K562 (cell line): ENCODE data around the gene TENM3. TPM values are rescaled to one million over a fixed set of nuclear protein-coding genes. Genes with fewer than 3 reads are reported as not detected.

ENCODE experiments used
- ASH1L ChIP-seq: fragments of 450-650 bp; IDR thresholded peaks from 2 replicates; pipeline ENCODE4 v1.6.1; 2018; ENCODE audit warnings: borderline replicate concordance, mild to moderate bottlenecking, low read depth; ENCODE audit not compliant: partially characterized antibody
- ATF3 ChIP-seq, 2 experiments: fragments of 450-650 bp in 1 of 2; sonication (generic) in 1 of 2; formaldehyde crosslinking in 1 of 2; IDR thresholded peaks in 1 of 2; conservative IDR thresholded peaks in 1 of 2; 2 replicates each; pipeline versions ENCODE4 v1.6.1 to v1.8.1; 2016 to 2023; ENCODE audit warnings: mild to moderate bottlenecking in 2 of 2, moderate library complexity in 2 of 2, inconsistent platforms in 1 of 2, missing genetic modification reagents in 1 of 2
- HMG20B ChIP-seq: fragments of 250-450 bp; sonication (Bioruptor Pico); IDR thresholded peaks from 2 replicates; pipeline ENCODE4 v1.5.0; 2021; ENCODE audit warnings: mild to moderate bottlenecking
- KLF13 ChIP-seq: fragments of 450-650 bp; IDR thresholded peaks from 2 replicates; pipeline ENCODE4 v1.6.1; 2016; ENCODE audit warnings: missing genetic modification characterization, low read depth, mild to moderate bottlenecking, missing compliant biosample characterization, moderate library complexity, borderline replicate concordance
- MTA3 ChIP-seq: fragments of 450-650 bp; formaldehyde crosslinking; IDR thresholded peaks from 2 replicates; pipeline ENCODE4 v1.6.1; 2017; ENCODE audit warnings: mild to moderate bottlenecking, borderline replicate concordance
- ZC3H11A ChIP-seq: IDR thresholded peaks from 2 replicates; pipeline ENCODE4 v1.6.1; 2012; ENCODE audit warnings: low read depth, low read length, improper control_type of control experiment
- ZNF583 ChIP-seq: fragments of 250-450 bp; sonication (Bioruptor Pico); IDR thresholded peaks from 2 replicates; pipeline ENCODE4 v1.4.0; 2020
- ZNF740 ChIP-seq, 3 experiments: fragments of 200-800 bp in 1 of 3; sonication (Bioruptor generic) in 1 of 3; sonication (generic) in 1 of 3; formaldehyde crosslinking in 1 of 3; IDR thresholded peaks; 2 replicates each; pipeline versions ENCODE4 v1.6.1 to v1.8.0; 2016 to 2022; ENCODE audit warnings: mild to moderate bottlenecking in 2 of 3, missing compliant biosample characterization in 2 of 3, missing genetic modification characterization in 2 of 3, missing genetic modification reagents in 1 of 3
- ZNF79 ChIP-seq: fragments of 250-450 bp; sonication (Bioruptor Pico); IDR thresholded peaks from 2 replicates; pipeline ENCODE4 v1.4.0; 2020; ENCODE audit warnings: low read depth, mild to moderate bottlenecking, moderate library complexity
- polyA plus RNA-seq, 8 experiments: library from polyadenylated mRNA; depleted of rRNA in 4 of 8; stranded (reverse) in 5 of 8; unstranded in 3 of 8; fragments of >200 nt; fragmentation: Nextera tagmentation in 2 of 8; fragmentation: Illumina TruSeq in 1 of 8; extraction: Ambion mirVana in 2 of 8; extraction: Trizol in 1 of 8; gene quantifications; 2 replicates each; pipeline versions ENCODE4 v1.2.1 to v1.2.3, GENCODE V29; 2011 to 2014; ENCODE audit warnings: inconsistent platforms in 1 of 8, missing spikeins in 1 of 8
- total RNA-seq, 7 experiments: library from RNA; depleted of rRNA in 6 of 7; stranded (reverse); fragments of >200 nt in 6 of 7; fragmentation: Illumina TruSeq in 2 of 7; extraction: Trizol in 2 of 7; gene quantifications; 2 replicates each; pipeline versions ENCODE4 v1.2.1 to v1.2.3, GENCODE V29; 2011 to 2021; ENCODE audit warnings: low replicate concordance in 1 of 7

TENM3 gene
- total and polyA plus RNA-seq, 9 of the 15 experiments (the other 6 are each of a cell fraction or from before 2014, with no cell fraction given), result 0.01 to 0.02 TPM; not detected in 7

- TF ChIP-seq ZNF583 (CRISPR knock-in tag), result no peak
- no peak for TF ChIP-seq ASH1L
- TF ChIP-seq KLF13 (tag), result no peak
- TF ChIP-seq HMG20B (CRISPR knock-in tag), result no peak
- TF ChIP-seq MTA3, result no peak
- TF ChIP-seq ZNF740 (CRISPR knock-in tag; IDR thresholded peaks at IDR 0.05), result no peak
- TF ChIP-seq ZNF740 (tag; IDR thresholded peaks at IDR 0.05), result no peak
- TF ChIP-seq ATF3 (IDR thresholded peaks at IDR 0.05), result no peak
- no peak for TF ChIP-seq ATF3 (CRISPR knock-in tag; conservative IDR thresholded peaks at IDR 0.05)
- no peak for TF ChIP-seq ZNF79 (CRISPR knock-in tag)
- no peak for TF ChIP-seq ZC3H11A
Measured at GRCh38 chr4:182846036-182846435, 602.8 kb downstream of the TENM3 start (continued).
